Muscle of leg (tissue), 11 donors: ENCODE results near the gene CHCHD6. TPM values are rescaled to one million over a fixed set of nuclear protein-coding genes. Genes with fewer than 3 reads are reported as not detected.
A peak's percentile ranks its signal among the peaks of the same experiment; 100 is the strongest.

ENCODE experiments used
- DNase-seq: peaks from one replicate; pipeline ENCODE4 v3.0.0; 2013
- H3K27ac ChIP-seq: one replicate; pipeline ENCODE4 v1.5.1; 2013; ENCODE audit warnings: mild to moderate bottlenecking, low read length, control low read depth
- H3K27me3 ChIP-seq: one replicate; pipeline ENCODE4 v1.6.1; 2013; ENCODE audit warnings: low read length; ENCODE audit not compliant: control insufficient read depth, insufficient read depth
- H3K36me3 ChIP-seq: one replicate; pipeline ENCODE4 v1.6.1; 2013; ENCODE audit warnings: low read length; ENCODE audit not compliant: control insufficient read depth, insufficient read depth
- H3K4me1 ChIP-seq: one replicate; pipeline ENCODE4 v1.6.1; 2013; ENCODE audit warnings: low read length; ENCODE audit not compliant: control insufficient read depth, insufficient read depth
- H3K4me3 ChIP-seq: one replicate; pipeline ENCODE4 v1.5.1; 2013; ENCODE audit warnings: low read length, control low read depth
- H3K9me3 ChIP-seq: replicated peaks from 2 replicates; pipeline ENCODE4 v1.6.1; 2013; ENCODE audit warnings: low read depth, low read length; ENCODE audit not compliant: control insufficient read depth
- WGBS: methylation state at CpG from one replicate; pipeline ENCODE4 v1.1.5; 2013; ENCODE audit warnings: missing lambda C conversion rate; ENCODE audit not compliant: insufficient coverage; 5-methylcytosine and 5-hydroxymethylcytosine counted together
- polyA plus RNA-seq, 8 donors: library from polyadenylated mRNA; unstranded; fragments of 120-200 nt; gene quantifications; one replicate each; pipeline versions ENCODE4 v1.2.1 to v1.2.3, GENCODE V29; 2013; ENCODE audit warnings: inconsistent platforms in 1 of 8, low replicate concordance in 1 of 8; ENCODE audit not compliant: insufficient read length in 8 of 8, insufficient read depth in 1 of 8
- total RNA-seq: library from RNA; stranded (reverse); fragments of 120-200 nt; gene quantifications from one replicate; pipeline ENCODE4 v1.2.4, GENCODE V29; 2013

The CHCHD6 gene
- total and polyA plus RNA-seq, 9 donors = 7.3 to 11.8 (median 8.7) TPM

DNA sequence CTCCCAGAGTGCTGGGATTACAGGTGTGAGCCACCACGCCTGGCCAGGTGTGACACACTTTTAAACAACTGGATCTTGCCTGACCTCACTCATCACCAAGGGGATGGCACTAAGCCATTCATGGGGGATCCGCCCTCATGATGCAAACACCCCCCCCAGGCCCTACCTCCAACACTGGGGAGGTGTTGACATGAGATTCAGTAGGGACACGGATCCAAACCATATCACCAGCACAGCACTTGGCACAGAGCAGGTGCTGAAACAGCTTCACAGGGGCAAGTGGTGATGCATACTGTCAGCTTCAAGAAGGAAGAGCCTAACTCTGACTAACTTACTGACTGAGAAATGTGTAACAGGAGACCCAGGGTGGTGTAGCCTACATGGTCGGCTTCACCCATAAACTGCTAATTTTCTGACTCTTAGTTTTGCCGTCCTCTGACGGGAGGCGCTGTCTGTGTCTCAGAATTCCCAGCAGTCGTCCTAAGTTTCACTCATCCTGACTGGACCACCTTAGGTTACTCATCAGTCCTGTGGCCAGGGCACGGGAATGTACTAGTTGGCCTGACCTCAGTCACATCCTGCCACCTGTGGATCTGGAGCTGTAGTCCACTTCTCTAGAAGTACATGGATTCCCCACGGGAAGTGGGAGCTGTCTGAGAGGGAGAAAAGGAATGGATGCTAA lies 197.0 kb downstream of the CHCHD6 start:
- H3K9me3 ChIP-seq = no peaks in the 10 kb centered on the region
- H3K4me1 ChIP-seq = peaks cover 9% of the 10 kb centered on the region
- no peak overlapping the region for H3K27ac ChIP-seq
- DNase-seq = no peak
- WGBS = 85% methylated on average over 6 of the region's 10 CpGs
- H3K4me3 ChIP-seq = no peak overlapping the region
- H3K36me3 ChIP-seq = no peaks in the 10 kb centered on the region
- H3K27me3 ChIP-seq = peaks cover 5% of the 10 kb centered on the region

DNA sequence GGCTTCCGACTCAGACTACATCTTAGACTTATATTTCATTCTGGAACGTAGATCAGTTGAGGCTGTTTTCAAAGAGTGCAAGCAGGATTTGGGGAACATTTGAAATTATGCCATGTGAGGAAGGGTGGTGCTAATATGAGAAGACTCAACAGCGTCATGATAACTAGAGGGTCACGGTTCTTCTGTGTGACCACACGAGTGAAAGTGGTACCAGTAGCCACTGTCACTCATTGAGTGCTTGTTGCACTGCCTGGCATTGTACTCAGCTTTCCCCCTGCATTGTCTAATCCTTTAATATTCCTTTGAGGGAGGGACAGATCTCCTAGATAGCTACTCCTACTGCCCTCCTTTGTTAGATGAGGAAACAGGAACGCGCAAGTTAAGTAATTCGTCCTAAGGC lies 197.6 kb downstream of the CHCHD6 start:
- H3K4me1 ChIP-seq = peaks cover 4% of the 10 kb centered on the region
- DNase-seq = no peak
- no peak overlapping the region for H3K27ac ChIP-seq
- no CpG with 5 or more reads among the region's 8 CpGs for WGBS
- H3K4me3 ChIP-seq = no peak overlapping the region
- H3K27me3 ChIP-seq = peaks cover 5% of the 10 kb centered on the region
- H3K36me3 ChIP-seq = no peaks in the 10 kb centered on the region
- no peaks in the 10 kb centered on the region for H3K9me3 ChIP-seq

DNA sequence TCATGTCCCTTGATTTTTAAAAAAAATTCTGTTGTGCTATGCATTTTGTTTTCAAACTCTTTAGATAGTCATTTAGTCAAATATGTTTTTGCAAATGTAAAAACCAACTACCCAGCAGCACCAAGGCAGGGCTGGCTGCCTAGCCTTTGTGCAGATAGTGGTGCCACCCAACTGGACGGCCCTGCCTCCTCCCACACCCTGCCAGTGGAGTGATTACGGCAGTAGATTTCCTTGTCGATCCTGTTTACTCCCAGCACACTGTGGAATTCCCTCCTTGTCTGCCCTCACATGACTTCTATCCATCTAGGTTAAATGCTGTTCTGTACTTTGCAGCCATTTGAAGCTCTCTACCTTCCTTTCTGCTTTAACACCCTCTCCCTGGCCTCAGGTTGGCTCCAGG lies 199.5 kb downstream of the CHCHD6 start:
- DNase-seq = no peak
- Histone ChIP-seq H3K27me3 (peaks cover 8% of the 10 kb centered on the region), H3K36me3 (no peaks in the 10 kb centered on the region), H3K4me1 (no peaks in the 10 kb centered on the region), H3K9me3 (no peaks in the 10 kb centered on the region), H3K27ac (no peak overlapping the region), H3K4me3 (no peak overlapping the region)
- WGBS = 58% methylated on average over 3 of the region's 3 CpGs

DNA sequence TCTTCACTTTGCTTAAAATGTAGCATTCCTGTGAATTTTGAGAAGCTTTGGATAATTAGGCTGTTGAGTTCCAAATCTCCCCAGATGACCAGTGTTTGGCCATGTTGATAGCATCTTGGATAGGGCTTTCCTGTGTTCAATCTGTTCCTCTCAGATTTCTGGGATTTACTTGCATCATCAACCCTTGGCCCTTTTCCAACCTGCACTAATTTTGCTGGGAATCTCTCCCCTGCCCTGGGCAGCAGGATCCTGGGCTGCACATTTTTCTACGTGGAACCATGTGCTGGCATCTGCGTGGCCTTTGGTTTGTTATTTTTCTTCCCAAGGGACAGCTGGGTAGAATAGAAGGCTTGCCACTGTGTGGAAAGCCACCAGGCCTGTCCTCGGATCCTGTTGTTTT lies 203.5 kb downstream of the CHCHD6 start:
- H3K9me3 ChIP-seq = no peaks in the 10 kb centered on the region
- no peak for DNase-seq
- H3K4me3 ChIP-seq = no peak overlapping the region
- peaks cover 7% of the 10 kb centered on the region for H3K27me3 ChIP-seq
- 100% methylated on average over 2 of the region's 3 CpGs for WGBS
- no peaks in the 10 kb centered on the region for H3K36me3 ChIP-seq
- H3K4me1 ChIP-seq = peaks cover 18% of the 10 kb centered on the region
- no peak overlapping the region for H3K27ac ChIP-seq

DNA sequence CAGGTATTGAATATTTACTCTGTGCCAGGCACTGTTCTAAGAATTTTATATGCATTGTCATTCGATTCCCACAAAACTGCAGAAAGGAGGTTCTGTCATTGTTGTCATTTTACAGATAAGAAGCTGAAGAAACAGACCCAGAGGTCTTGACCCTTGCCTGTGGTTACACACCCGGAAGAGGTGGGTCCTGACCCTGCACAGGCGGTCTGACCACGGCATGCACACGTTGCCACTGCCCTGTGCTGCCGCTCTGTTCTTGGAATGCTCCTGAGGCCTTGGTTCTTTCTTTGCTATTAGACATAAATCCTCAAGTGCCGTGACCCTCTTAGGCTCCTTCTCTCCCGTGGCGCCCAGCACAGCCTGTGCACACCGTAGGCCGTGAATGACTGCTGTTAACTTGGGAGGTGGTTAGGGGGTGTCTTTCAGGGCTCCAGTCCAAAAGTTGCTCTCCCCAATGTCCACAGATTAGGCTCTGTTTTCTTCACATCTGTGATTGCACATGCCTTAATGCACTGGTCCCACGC lies 204.8 kb downstream of the CHCHD6 start:
- WGBS = 59% methylated on average over 6 of the region's 12 CpGs
- peaks cover 22% of the 10 kb centered on the region for H3K4me1 ChIP-seq
- no peak overlapping the region for H3K4me3 ChIP-seq
- H3K9me3 ChIP-seq = no peaks in the 10 kb centered on the region
- DNase-seq = no peak
- H3K27ac ChIP-seq = no peak overlapping the region
- peaks cover 12% of the 10 kb centered on the region for H3K27me3 ChIP-seq
- no peaks in the 10 kb centered on the region for H3K36me3 ChIP-seq

DNA sequence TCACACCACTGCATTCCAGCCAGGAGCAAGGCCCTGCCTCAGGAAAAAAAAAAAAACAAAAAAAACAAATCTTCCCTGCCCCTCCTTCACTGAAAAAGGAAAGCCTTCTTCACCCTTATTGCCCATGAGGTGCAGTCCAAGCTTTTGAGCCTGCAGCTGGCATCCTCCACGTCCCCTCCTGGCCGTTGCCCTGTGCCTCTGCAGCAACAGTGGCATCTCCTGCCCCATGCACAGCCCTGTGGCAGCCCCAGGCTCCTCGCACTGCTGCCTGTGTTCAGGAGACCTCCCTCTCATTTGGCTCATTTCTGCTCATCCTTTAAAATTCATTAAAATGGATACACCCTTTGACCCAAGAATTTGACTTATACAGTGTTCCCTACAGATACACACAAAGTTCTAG lies 206.2 kb downstream of the CHCHD6 start:
- peaks cover 13% of the 10 kb centered on the region for H3K27me3 ChIP-seq
- no peaks in the 10 kb centered on the region for H3K36me3 ChIP-seq
- DNase-seq = no peak
- no peak overlapping the region for H3K27ac ChIP-seq
- H3K4me1 ChIP-seq = peaks cover 33% of the 10 kb centered on the region
- no peaks in the 10 kb centered on the region for H3K9me3 ChIP-seq
- no peak overlapping the region for H3K4me3 ChIP-seq
- WGBS = 75% methylated on average over 3 of the region's 3 CpGs

DNA sequence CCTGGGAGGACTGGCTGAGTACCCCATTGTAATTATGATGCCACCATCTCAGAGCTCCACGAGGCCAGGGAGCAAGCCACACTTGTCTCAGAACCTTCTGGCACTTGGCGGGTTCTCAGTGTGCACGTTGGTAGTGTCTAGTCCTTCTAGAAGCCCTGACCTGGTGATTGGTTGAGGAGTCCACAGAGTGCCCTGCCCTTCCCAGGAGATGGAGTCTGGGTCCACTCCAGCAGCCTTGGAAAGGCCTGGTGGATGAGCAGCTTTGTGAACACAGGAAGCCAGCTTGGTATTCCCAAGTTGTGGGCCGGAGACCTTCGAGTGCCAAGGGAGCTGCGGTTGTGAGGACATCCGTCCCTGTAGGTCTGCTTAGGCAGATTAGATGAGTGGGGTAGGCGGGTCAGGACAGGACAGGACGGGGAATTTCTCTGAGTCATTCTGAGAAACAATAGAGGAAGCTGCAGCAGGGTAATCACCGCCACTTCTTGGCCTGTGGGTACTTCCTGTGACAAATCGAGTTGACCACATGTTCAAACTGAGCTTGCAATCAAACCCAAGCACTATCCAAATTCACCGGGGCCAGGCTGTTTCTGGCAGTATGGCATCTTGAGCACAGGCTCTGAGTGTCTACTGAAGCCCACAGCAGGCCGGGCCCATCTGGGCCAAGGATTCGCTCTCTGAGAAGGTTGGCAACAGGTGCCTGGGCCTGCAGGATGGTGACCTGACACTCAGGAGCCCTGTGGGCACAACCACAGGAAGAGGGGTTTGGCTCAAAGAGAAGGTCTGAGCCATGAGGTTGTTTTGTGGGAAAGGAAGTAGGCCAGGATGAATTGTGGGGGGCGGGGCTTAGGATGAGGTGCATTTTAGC lies 207.4 kb downstream of the CHCHD6 start:
- Histone ChIP-seq H3K9me3 (no peaks in the 10 kb centered on the region), H3K27ac (no peak overlapping the region), H3K36me3 (peaks cover 2% of the 10 kb centered on the region), H3K4me3 (no peak overlapping the region), H3K27me3 (peaks cover 17% of the 10 kb centered on the region), H3K4me1 (peaks cover 33% of the 10 kb centered on the region)
- 66% methylated on average over 13 of the region's 15 CpGs for WGBS
- peak; percentile 72 for DNase-seq

DNA sequence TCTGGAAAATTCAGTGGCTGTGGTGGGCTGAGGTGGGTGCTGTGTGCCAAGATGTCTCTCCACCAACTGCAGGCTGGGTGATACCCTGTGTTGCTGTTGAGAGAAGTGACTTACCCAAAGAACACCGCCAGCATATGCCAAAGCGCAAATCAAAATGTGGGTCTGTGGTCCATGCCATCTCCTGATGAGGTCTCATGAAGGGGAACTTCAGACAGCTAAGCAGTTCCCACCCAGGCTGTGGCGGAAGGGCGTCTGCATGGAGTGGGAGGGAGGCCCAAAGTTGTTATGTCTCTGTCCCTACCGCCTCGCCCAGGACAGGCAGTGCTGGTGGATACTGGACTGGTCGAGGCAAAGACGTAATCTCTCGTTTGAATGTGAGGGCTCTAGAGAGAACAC lies 208.0 kb downstream of the CHCHD6 start:
- WGBS = 92% methylated on average over 8 of the region's 9 CpGs
- peaks cover 18% of the 10 kb centered on the region for H3K27me3 ChIP-seq
- no peak for DNase-seq
- no peak overlapping the region for H3K4me3 ChIP-seq
- peaks cover 2% of the 10 kb centered on the region for H3K36me3 ChIP-seq
- no peak overlapping the region for H3K27ac ChIP-seq
- H3K9me3 ChIP-seq = no peaks in the 10 kb centered on the region
- peaks cover 33% of the 10 kb centered on the region for H3K4me1 ChIP-seq

DNA sequence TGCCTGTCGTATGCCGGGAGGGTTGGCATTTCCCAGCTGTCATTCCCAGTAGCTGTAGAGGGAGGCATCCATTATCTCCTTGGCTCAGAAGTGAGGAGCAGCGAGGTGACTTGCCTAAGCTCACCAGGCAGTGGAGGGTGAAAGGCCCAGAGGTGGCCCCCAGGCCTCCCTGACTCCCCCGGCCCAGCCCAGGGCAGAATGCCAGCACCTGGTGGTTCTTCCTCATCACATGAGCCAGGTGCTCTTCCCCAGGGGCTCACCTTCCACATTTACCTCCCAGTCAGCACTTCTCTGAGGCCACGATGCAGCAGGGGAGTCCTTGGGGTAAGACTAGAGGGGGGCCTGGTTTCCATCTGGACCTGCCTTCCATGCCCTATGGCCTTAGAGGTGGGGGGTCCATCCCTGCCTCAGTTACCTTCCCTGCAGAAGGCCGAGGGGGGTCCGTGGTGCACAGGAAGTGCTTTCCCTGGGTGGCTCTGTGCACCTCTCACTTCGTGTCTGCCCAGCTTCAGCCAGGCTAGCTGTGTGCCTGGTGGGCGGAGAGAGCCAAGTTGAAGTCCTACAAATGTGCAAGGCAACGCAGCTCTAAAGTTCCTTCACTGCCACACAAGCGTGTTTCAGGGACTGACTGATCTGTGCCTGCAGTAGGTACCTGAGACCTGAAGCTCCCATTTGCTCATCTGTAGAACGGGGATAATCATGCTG lies 208.6 kb downstream of the CHCHD6 start:
- Histone ChIP-seq H3K4me1 (peaks cover 33% of the 10 kb centered on the region), H3K4me3 (no peak overlapping the region), H3K27ac (no peak overlapping the region), H3K9me3 (no peaks in the 10 kb centered on the region), H3K36me3 (peaks cover 2% of the 10 kb centered on the region), H3K27me3 (peaks cover 18% of the 10 kb centered on the region)
- WGBS = 83% methylated on average over 11 of the region's 12 CpGs
- no peak for DNase-seq

DNA sequence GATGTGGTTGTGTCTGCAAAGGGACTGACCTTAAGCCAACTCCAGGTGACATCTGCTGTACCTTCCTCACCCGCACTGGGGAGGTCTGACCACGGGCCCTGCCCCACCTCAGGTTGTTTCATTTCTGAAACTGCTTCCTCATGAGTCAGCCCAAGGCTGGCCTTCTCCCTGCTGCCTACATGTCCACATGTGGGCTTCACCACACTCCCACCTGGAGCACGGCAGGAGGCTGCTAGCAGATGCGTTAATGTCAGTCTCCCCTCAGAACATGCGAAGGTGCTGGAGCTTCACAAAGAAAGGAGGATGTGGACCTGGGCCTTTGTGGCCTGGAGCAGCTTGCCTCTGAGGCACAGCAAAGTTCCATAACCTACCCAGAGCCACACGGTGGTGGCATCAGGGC lies 209.5 kb downstream of the CHCHD6 start:
- Histone ChIP-seq H3K27ac (no peak overlapping the region), H3K9me3 (no peaks in the 10 kb centered on the region), H3K36me3 (peaks cover 2% of the 10 kb centered on the region), H3K4me1 (peaks cover 33% of the 10 kb centered on the region), H3K27me3 (peaks cover 16% of the 10 kb centered on the region), H3K4me3 (no peak overlapping the region)
- no peak for DNase-seq
- WGBS = 90% methylated on average over 4 of the region's 6 CpGs
